ENCODE results near the gene PLEKHB2.
A peak's percentile ranks its signal among the peaks of the same experiment; 100 is the strongest.

PLEKHB2 gene

GRCh38 chr2:131105156-131105949 lies at the start of gene PLEKHB2:
Gene PLEKHB2 (plus strand): TSS chr2:131105336. CDS start chr2:131120942, 15,606 bp downstream.
- TF ChIP-seq POLR2AphosphoS5 (IDR thresholded peaks at IDR 0.05; ENCODE audit: borderline replicate concordance, low read depth, low read length) (peak; percentile 96; the same call in 1 of the 2 replicates), FOXP2 (optimal IDR thresholded peaks at IDR 0.05; ENCODE audit: control extremely low read depth, extremely low read length, insufficient read depth) (no peak), EZH2 (IDR thresholded peaks at IDR 0.05) (no peak)
- Histone ChIP-seq H3K9ac (ENCODE audit: insufficient read length) (peak within 1 kb of the TSS; percentile 91), H3K27ac (peak within 1 kb of the TSS; percentile 89), H3K9me3 (ENCODE audit: low read depth, low read length) (no peaks in the 10 kb centered on the region), H3K4me3 (peak within 1 kb of the TSS; percentile 91), H3K36me3 (ENCODE audit: insufficient read depth, low read length) (peaks cover 6% of the 10 kb centered on the region; the same call in 1 of the 2 replicates)
- no peak for DNase-seq (ENCODE audit: low read depth, low spot score)

DNA sequence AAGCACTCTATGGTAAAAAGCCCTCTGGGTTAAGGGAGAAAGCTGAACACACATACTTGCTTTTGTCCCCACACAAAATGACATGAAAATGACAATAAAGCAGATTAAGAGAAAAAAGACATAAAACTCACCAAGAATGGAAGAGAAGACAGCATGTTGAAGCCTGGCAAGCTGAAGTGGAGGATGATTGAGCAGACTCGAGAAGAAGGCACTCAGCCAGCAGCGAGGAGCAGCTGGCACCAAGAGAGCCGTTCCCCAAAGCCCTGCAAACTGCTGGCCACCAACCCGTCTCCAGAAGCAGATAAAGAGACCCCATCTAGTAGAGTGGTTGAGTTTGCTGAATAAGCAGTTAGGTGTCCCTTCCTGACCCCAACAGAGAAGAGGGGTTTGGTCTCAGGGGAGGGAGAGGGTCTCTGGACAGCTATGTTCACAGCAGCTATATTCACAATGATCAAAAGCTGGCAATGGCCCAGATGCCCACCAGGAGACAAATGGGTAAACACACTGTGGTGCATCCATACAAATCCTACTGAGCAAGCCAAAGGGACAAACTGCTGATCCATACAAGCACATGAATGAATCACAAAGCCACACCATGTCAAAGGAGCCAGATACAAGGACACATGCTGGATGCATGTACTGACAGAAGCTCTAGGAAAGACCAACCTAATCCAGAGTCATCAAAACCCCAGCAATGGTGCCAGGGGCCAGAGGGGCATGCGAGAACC lies 48.8 kb upstream of the PLEKHB2 start:
- H3K27ac ChIP-seq: no peak overlapping the region

GRCh38 chr2:131056932-131057287 lies 48.2 kb upstream of the PLEKHB2 start:
- DNase-seq (ENCODE audit: low read depth, low spot score): no peak
- peaks cover 90% of the 10 kb centered on the region for H3K36me3 ChIP-seq (ENCODE audit: insufficient read depth, low read length)
- TF ChIP-seq POLR2AphosphoS5 (IDR thresholded peaks at IDR 0.05; ENCODE audit: borderline replicate concordance, low read depth, low read length) (no peak), EZH2 (IDR thresholded peaks at IDR 0.05) (no peak), FOXP2 (optimal IDR thresholded peaks at IDR 0.05; ENCODE audit: control extremely low read depth, extremely low read length, insufficient read depth) (no peak)
- no peak overlapping the region for H3K4me3 ChIP-seq
- H3K9me3 ChIP-seq (ENCODE audit: low read depth, low read length): no peaks in the 10 kb centered on the region
- no peak overlapping the region for H3K27ac ChIP-seq
- H3K9ac ChIP-seq (ENCODE audit: insufficient read length): no peak overlapping the region

More for the DNA sequence above, 48.8 kb upstream of the PLEKHB2 start:
- no peak overlapping the region for H3K4me3 ChIP-seq
- TF ChIP-seq POLR2AphosphoS5 (IDR thresholded peaks at IDR 0.05; ENCODE audit: borderline replicate concordance, low read depth, low read length) (no peak), FOXP2 (optimal IDR thresholded peaks at IDR 0.05; ENCODE audit: control extremely low read depth, extremely low read length, insufficient read depth) (no peak)
- no peaks in the 10 kb centered on the region for H3K9me3 ChIP-seq (ENCODE audit: low read depth, low read length)
- DNase-seq (ENCODE audit: low read depth, low spot score): no peak
- no peak overlapping the region for H3K9ac ChIP-seq (ENCODE audit: insufficient read length)
- H3K36me3 ChIP-seq (ENCODE audit: insufficient read depth, low read length): peaks cover 90% of the 10 kb centered on the region

GRCh38 chr2:131058214-131058843 lies 46.8 kb upstream of the PLEKHB2 start:
- Histone ChIP-seq H3K9me3 (ENCODE audit: low read depth, low read length) (no peaks in the 10 kb centered on the region), H3K36me3 (ENCODE audit: insufficient read depth, low read length) (peaks cover 89% of the 10 kb centered on the region), H3K9ac (ENCODE audit: insufficient read length) (no peak overlapping the region), H3K27ac (no peak overlapping the region), H3K4me3 (no peak overlapping the region)
- no peak for TF ChIP-seq POLR2AphosphoS5 (IDR thresholded peaks at IDR 0.05; ENCODE audit: borderline replicate concordance, low read depth, low read length)
- TF ChIP-seq FOXP2 (optimal IDR thresholded peaks at IDR 0.05; ENCODE audit: control extremely low read depth, extremely low read length, insufficient read depth): no peak
- no peak for TF ChIP-seq EZH2 (IDR thresholded peaks at IDR 0.05)
- DNase-seq (ENCODE audit: low read depth, low spot score): no peak

- Histone ChIP-seq H3K4me3 (no peak overlapping the region), H3K27ac (no peak overlapping the region), H3K9me3 (ENCODE audit: low read depth, low read length) (no peaks in the 10 kb centered on the region), H3K36me3 (ENCODE audit: insufficient read depth, low read length) (peaks cover 88% of the 10 kb centered on the region), H3K9ac (ENCODE audit: insufficient read length) (no peak overlapping the region)
- no peak for DNase-seq (ENCODE audit: low read depth, low spot score)
- no peak for TF ChIP-seq FOXP2 (optimal IDR thresholded peaks at IDR 0.05; ENCODE audit: control extremely low read depth, extremely low read length, insufficient read depth)
Observed at GRCh38 chr2:131058920-131059319, 46.2 kb upstream of the PLEKHB2 start.

GRCh38 chr2:131063501-131064283 lies 41.4 kb upstream of the PLEKHB2 start:
- H3K9ac ChIP-seq (ENCODE audit: insufficient read length): no peak overlapping the region
- no peak overlapping the region for H3K27ac ChIP-seq
- DNase-seq (ENCODE audit: low read depth, low spot score): no peak
- no peaks in the 10 kb centered on the region for H3K9me3 ChIP-seq (ENCODE audit: low read depth, low read length)
- H3K4me3 ChIP-seq: no peak overlapping the region
- peaks cover 68% of the 10 kb centered on the region for H3K36me3 ChIP-seq (ENCODE audit: insufficient read depth, low read length)
- no peak for TF ChIP-seq EZH2 (IDR thresholded peaks at IDR 0.05)
- no peak for TF ChIP-seq FOXP2 (optimal IDR thresholded peaks at IDR 0.05; ENCODE audit: control extremely low read depth, extremely low read length, insufficient read depth)
- TF ChIP-seq POLR2AphosphoS5 (IDR thresholded peaks at IDR 0.05; ENCODE audit: borderline replicate concordance, low read depth, low read length): no peak

DNA sequence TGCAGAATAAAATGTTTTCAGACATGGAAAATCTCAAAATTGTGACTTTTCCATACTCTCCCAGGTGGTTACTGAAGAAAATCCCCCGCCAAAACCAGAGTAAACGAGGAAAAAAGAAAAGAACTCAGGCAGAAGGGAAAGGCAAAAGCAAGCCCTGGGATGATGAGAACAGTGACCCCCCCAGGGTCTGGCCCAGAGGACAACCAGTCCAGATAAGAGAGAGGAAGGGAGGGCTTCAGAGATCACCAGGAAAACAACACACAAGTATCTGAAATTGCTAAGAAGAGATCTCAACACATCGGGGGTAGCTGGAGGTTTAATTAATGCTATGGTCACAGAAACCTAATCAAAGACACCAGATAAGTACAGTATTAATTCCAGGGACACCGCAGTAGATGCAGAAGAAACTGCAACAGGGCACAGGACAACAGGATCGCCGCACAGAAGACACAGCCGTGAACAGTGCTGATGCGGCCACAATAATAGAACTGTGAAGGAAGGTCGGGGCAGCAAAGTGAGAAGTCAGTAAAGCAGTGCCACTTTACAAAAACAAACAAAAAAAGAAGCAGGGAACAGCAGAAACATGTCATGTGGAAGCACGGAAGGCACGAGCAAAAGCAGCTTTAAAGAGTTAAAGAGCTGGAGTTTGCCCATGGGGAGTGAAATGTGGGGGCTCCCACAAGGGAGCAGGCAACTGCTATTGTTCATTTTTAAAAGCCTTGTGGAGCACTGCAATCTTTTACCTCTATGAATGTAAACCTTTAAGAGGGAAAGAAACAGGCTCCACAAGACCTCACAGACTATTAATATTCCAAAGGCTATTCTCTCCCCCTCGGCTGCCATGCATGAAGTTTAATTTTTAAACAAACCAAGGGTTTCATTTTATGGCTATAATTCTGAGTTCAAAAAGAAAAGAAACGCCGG lies 40.3 kb upstream of the PLEKHB2 start:
- TF ChIP-seq POLR2AphosphoS5 (IDR thresholded peaks at IDR 0.05; ENCODE audit: borderline replicate concordance, low read depth, low read length): no peak
- TF ChIP-seq FOXP2 (optimal IDR thresholded peaks at IDR 0.05; ENCODE audit: control extremely low read depth, extremely low read length, insufficient read depth): no peak
- TF ChIP-seq EZH2 (IDR thresholded peaks at IDR 0.05): no peak
- H3K4me3 ChIP-seq: no peak overlapping the region
- no peaks in the 10 kb centered on the region for H3K9me3 ChIP-seq (ENCODE audit: low read depth, low read length)
- no peak overlapping the region for H3K27ac ChIP-seq
- peaks cover 66% of the 10 kb centered on the region for H3K36me3 ChIP-seq (ENCODE audit: insufficient read depth, low read length)
- DNase-seq (ENCODE audit: low read depth, low spot score): no peak
- no peak overlapping the region for H3K9ac ChIP-seq (ENCODE audit: insufficient read length)
